Stomach (tissue), 9 donors: ENCODE data around the gene OSBPL9. TPM values are rescaled to one million over a fixed set of nuclear protein-coding genes. Genes with fewer than 3 reads are reported as not detected.
A peak's percentile ranks its signal among the peaks of the same experiment; 100 is the strongest.
"Not testable (repeated sequence)": the region's sequence is repeated elsewhere in the genome, so short reads cannot be mapped to it uniquely, and the experiment has no call there.

ENCODE experiments used
- DNase-seq, 2 donors: peaks; one replicate each; pipeline versions ENCODE4 v3.0.0 to v3.0.0-alpha.2; 2013 to 2019
- H3K27ac ChIP-seq, 5 donors: fragments of 200-600 bp in 4 of 5; sonication (generic) in 4 of 5; one replicate each; pipeline ENCODE4 v1.5.1; 2013 to 2019; ENCODE audit warnings: mild to moderate bottlenecking in 1 of 5, moderate library complexity in 1 of 5
- H3K27me3 ChIP-seq, 3 donors: fragments of 200-600 bp; sonication (generic); one replicate each; pipeline ENCODE4 v1.5.1; 2017 to 2019; ENCODE audit warnings: mixed run types in 1 of 3
- H3K36me3 ChIP-seq, 4 donors: fragments of 200-600 bp; sonication (generic); 1 replicate in 3 of 4; 2 replicates in 1 of 4; pipeline ENCODE4 v1.5.1; 2016 to 2019
- H3K4me1 ChIP-seq, 4 donors: fragments of 200-600 bp; sonication (generic); one replicate each; pipeline ENCODE4 v1.5.1; 2016 to 2019
- H3K4me3 ChIP-seq, 4 donors: fragments of 200-600 bp; sonication (generic) in 3 of 4; one replicate each; pipeline ENCODE4 v1.5.1; 2016 to 2019; ENCODE audit warnings: mild to moderate bottlenecking in 1 of 4
- H3K9me3 ChIP-seq, 4 donors: fragments of 200-600 bp; sonication (generic); one replicate each; pipeline ENCODE4 v1.5.1; 2016 to 2019
- CTCF ChIP-seq, 7 experiments: fragments of 450-650 bp in 4 of 7; fragments of 200-600 bp in 3 of 7; sonication (generic) in 3 of 7; IDR thresholded peaks; one replicate each; pipeline ENCODE4 v1.5.1; 2016 to 2019; ENCODE audit warnings: antibody characterized with exemption in 7 of 7, control low read depth in 2 of 7, mild to moderate bottlenecking in 1 of 7
- EP300 ChIP-seq: sonication (generic); formaldehyde crosslinking; IDR thresholded peaks from one replicate; pipeline ENCODE4 v1.6.1; 2017; ENCODE audit warnings: antibody characterized with exemption
- POLR2A ChIP-seq, 4 donors: fragments of 450-650 bp; IDR thresholded peaks; one replicate each; pipeline ENCODE4 v1.6.1; 2016; ENCODE audit warnings: antibody characterized with exemption in 4 of 4, control low read depth in 2 of 4, mild to moderate bottlenecking in 1 of 4, moderate library complexity in 1 of 4
- POLR2AphosphoS5 ChIP-seq, 3 donors: sonication (generic); formaldehyde crosslinking; IDR thresholded peaks; one replicate each; pipeline ENCODE4 v1.6.1; 2016; ENCODE audit warnings: antibody characterized with exemption in 3 of 3
- WGBS, 5 donors: extraction: QIAGEN DNeasy Blood & Tissue Kit in 3 of 5; methylation state at CpG; one replicate each; pipeline versions ENCODE4 v1.1.5 to v1.1.7; 2013 to 2018; 5-methylcytosine and 5-hydroxymethylcytosine counted together
- intact Hi-C: fragments of 100-400 bp; cut with DNase I; formaldehyde crosslinking; loops from one replicate; pipeline ENCODE4 v1.15.1; 2023; ENCODE audit warnings: low total_unique reads
- polyA plus RNA-seq, 3 donors: library from polyadenylated mRNA; stranded (reverse); fragments of 200-250 nt; gene quantifications; one replicate each; pipeline ENCODE4 v1.2.3, GENCODE V29; 2013
- total RNA-seq, 5 donors: library from RNA; depleted of rRNA; stranded (reverse); fragments of >200 nt; gene quantifications; one replicate each; pipeline versions ENCODE4 v1.1.0 to v1.2.3, GENCODE V29; 2014 to 2016
- donor health status: healthy with polysubstance abuse.
- donor health status: Bipolar disorder and iron deficiency.
- donor health status: healthy.

Gene OSBPL9
- total and polyA plus RNA-seq, 8 donors, result 29.8 to 461 (median 109) TPM

- 73 to 85% (median 76%) methylated on average over 4 of the region's 4 CpGs for WGBS, 5 donors
- H3K27ac ChIP-seq, result no peak overlapping the region
- TF ChIP-seq POLR2AphosphoS5 (IDR thresholded peaks at IDR 0.05) (no peak), POLR2A (IDR thresholded peaks at IDR 0.05) (no peak), EP300 (no peak), CTCF (IDR thresholded peaks at IDR 0.05) (no peak)
- no peak for DNase-seq
- H3K36me3 ChIP-seq, result no peaks in the 10 kb centered on the region
- no peaks in the 10 kb centered on the region for H3K9me3 ChIP-seq
- no peak overlapping the region for H3K4me3 ChIP-seq
- peaks cover 45 to 89% (median 67%) of the 10 kb centered on the region in 4 donors for H3K4me1 ChIP-seq
- intact Hi-C loops, result no loop called here
- no peaks in the 10 kb centered on the region for H3K27me3 ChIP-seq
Observed at GRCh38 chr1:51731998-51732397, 115.1 kb downstream of the OSBPL9 start.

GRCh38 chr1:51732701-51733425 lies 116.0 kb downstream of the OSBPL9 start:
- Histone ChIP-seq H3K27ac (peak overlapping the region in 2 of 5 donors; percentile 4 to 27), H3K9me3 (no peaks in the 10 kb centered on the region), H3K4me3 (no peak overlapping the region), H3K36me3 (no peaks in the 10 kb centered on the region), H3K4me1 (peaks cover 45 to 97% (median 71%) of the 10 kb centered on the region in 4 donors), H3K27me3 (no peaks in the 10 kb centered on the region)
- TF ChIP-seq POLR2AphosphoS5 (IDR thresholded peaks at IDR 0.05) (no peak), POLR2A (IDR thresholded peaks at IDR 0.05) (no peak), EP300 (no peak), CTCF (IDR thresholded peaks at IDR 0.05) (no peak)
- DNase-seq, result no peak
- intact Hi-C loops, result no loop called here
- WGBS, 5 donors, result 81 to 87% (median 85%) methylated on average over 4 of the region's 4 CpGs

GRCh38 chr1:51733426-51733774 lies 116.5 kb downstream of the OSBPL9 start:
- intact Hi-C loops, H3K27me3 ChIP-seq, H3K9me3 ChIP-seq, H3K36me3 ChIP-seq, H3K4me3 ChIP-seq, DNase-seq: not testable (repeated sequence)
- peaks cover 48 to 95% (median 73%) of the 10 kb centered on the region in 4 donors for H3K4me1 ChIP-seq
- H3K27ac ChIP-seq, result peak overlapping the region in 3 of 5 donors; percentile 4 to 28 (median 27)
- 63 to 81% (median 68%) methylated on average over 7 of the region's 7 CpGs for WGBS, 5 donors

- WGBS, 5 donors, result 62 to 64% (median 64%) methylated on average over 7 of the region's 7 CpGs
- Histone ChIP-seq H3K27me3 (no peaks in the 10 kb centered on the region), H3K4me3 (no peak overlapping the region), H3K27ac (peak overlapping the region in 4 of 5 donors; percentile 4 to 51 (median 31)), H3K9me3 (no peaks in the 10 kb centered on the region), H3K4me1 (peaks cover 42 to 94% (median 72%) of the 10 kb centered on the region in 4 donors), H3K36me3 (no peaks in the 10 kb centered on the region)
- intact Hi-C loops, result no loop called here
- no peak for DNase-seq
- TF ChIP-seq POLR2A (IDR thresholded peaks at IDR 0.05), result no peak
- no peak for TF ChIP-seq CTCF (IDR thresholded peaks at IDR 0.05)
- TF ChIP-seq EP300, result no peak
- TF ChIP-seq POLR2AphosphoS5 (IDR thresholded peaks at IDR 0.05), result no peak
Observed at GRCh38 chr1:51733793-51734522, 117.1 kb downstream of the OSBPL9 start.
